Fibroblast of villous mesenchyme (primary cell): Measurements from ENCODE around the gene SPDYA. TPM values are rescaled to one million over a fixed set of nuclear protein-coding genes. Genes with fewer than 3 reads are reported as not detected.

ENCODE experiments used
- DNase-seq: peaks from one replicate; pipeline ENCODE4 v3.0.0-alpha.2; 2010; ENCODE audit warnings: low read depth
- H3K4me3 ChIP-seq: 2 replicates; pipeline ENCODE4 v1.5.1; 2011; ENCODE audit warnings: low read depth, mild to moderate bottlenecking, low read length
- CTCF ChIP-seq: IDR thresholded peaks from 2 replicates; pipeline ENCODE4 v1.5.1; 2012; ENCODE audit warnings: low read depth, mild to moderate bottlenecking, low read length; ENCODE audit not compliant: insufficient read depth
- total RNA-seq: library from RNA; depleted of rRNA; stranded (reverse); fragments of >200 nt; gene quantifications from 2 replicates; pipeline ENCODE4 v1.2.3, GENCODE V29; 2012

Gene SPDYA
- total RNA-seq, 1 donor = 1.3 TPM

- no peak overlapping the region for H3K4me3 ChIP-seq
- DNase-seq = no peak
- no peak for TF ChIP-seq CTCF
Measured at GRCh38 chr2:28855193-28855592, 44.6 kb downstream of the SPDYA start.

GRCh38 chr2:28855977-28856376, 45.3 kb downstream of the SPDYA start:
- no peak overlapping the region for H3K4me3 ChIP-seq
- TF ChIP-seq CTCF = no peak
- no peak for DNase-seq

GRCh38 chr2:28868611-28869010, 58.0 kb downstream of the SPDYA start:
- peak overlapping the region; percentile 99 for H3K4me3 ChIP-seq
- no peak for TF ChIP-seq CTCF
- DNase-seq = no peak

GRCh38 chr2:28869494-28870145, 59.0 kb downstream of the SPDYA start:
- no peak for DNase-seq
- no peak for TF ChIP-seq CTCF
- H3K4me3 ChIP-seq = peak overlapping the region; percentile 99

- DNase-seq = peak; percentile 95
Measured at GRCh38 chr2:28870146-28870891, 59.7 kb downstream of the SPDYA start, which contains the start of gene TRMT61B. TSS of gene TRMT61B (minus strand) at chr2:28870309. CDS start at chr2:28870277, 32 bp downstream.

GRCh38 chr2:28871620-28872019, 61.0 kb downstream of the SPDYA start:
- TF ChIP-seq CTCF = no peak
- no peak for DNase-seq
- H3K4me3 ChIP-seq = no peak overlapping the region

More at GRCh38 chr2:28870146-28870891, 59.7 kb downstream of the SPDYA start, which contains the start of gene TRMT61B:
- H3K4me3 ChIP-seq = peak within 1 kb of the TSS; percentile 99
- TF ChIP-seq CTCF = no peak
